HL-60 (cell line): ENCODE results near the gene ARRB2.

Source experiments
- DNase-seq, 2 experiments: peaks; one replicate each; pipeline ENCODE4 v3.0.0-alpha.2; 2010 to 2020; ENCODE audit warnings: low read depth in 1 of 2, low spot score in 1 of 2
- H3K27ac ChIP-seq: fragments of 250-450 bp; sonication (Bioruptor Pico); replicated peaks from 2 replicates; pipeline ENCODE4 v1.5.1; 2020; ENCODE audit warnings: mild to moderate bottlenecking, moderate library complexity
- H3K27me3 ChIP-seq: fragments of 250-450 bp; sonication (Bioruptor Pico); 2 replicates; pipeline ENCODE4 v1.5.1; 2021; ENCODE audit warnings: mild to moderate bottlenecking, moderate library complexity; ENCODE audit not compliant: insufficient read depth, poor library complexity, severe bottlenecking
- H3K4me3 ChIP-seq: replicated peaks from 2 replicates; pipeline ENCODE4 v1.5.1; 2011; ENCODE audit warnings: mild to moderate bottlenecking, control low read depth, low read length; ENCODE audit not compliant: insufficient read depth
- GABPA ChIP-seq: IDR thresholded peaks from 2 replicates; pipeline ENCODE4 v1.6.1; 2012; ENCODE audit warnings: low read depth
- POLR2AphosphoS5 ChIP-seq: IDR thresholded peaks from 2 replicates; pipeline ENCODE4 v1.6.1; 2012; ENCODE audit warnings: low read depth
- SPI1 ChIP-seq: IDR thresholded peaks from 2 replicates; pipeline ENCODE4 v1.6.1; 2012; ENCODE audit warnings: low read depth, mild to moderate bottlenecking, borderline replicate concordance
- TF ChIP-seq, protein P1 (sequence below): IDR thresholded peaks from 2 replicates; pipeline ENCODE4 v1.6.1; 2012; ENCODE audit warnings: low read depth; ENCODE audit not compliant: insufficient replicate concordance
- TF ChIP-seq, protein P2 (sequence below): IDR thresholded peaks from one replicate; pipeline ENCODE4 v1.5.1; 2011; ENCODE audit warnings: low read length, control low read depth, inconsistent platforms; ENCODE audit not compliant: insufficient read depth

ARRB2 gene

DNA sequence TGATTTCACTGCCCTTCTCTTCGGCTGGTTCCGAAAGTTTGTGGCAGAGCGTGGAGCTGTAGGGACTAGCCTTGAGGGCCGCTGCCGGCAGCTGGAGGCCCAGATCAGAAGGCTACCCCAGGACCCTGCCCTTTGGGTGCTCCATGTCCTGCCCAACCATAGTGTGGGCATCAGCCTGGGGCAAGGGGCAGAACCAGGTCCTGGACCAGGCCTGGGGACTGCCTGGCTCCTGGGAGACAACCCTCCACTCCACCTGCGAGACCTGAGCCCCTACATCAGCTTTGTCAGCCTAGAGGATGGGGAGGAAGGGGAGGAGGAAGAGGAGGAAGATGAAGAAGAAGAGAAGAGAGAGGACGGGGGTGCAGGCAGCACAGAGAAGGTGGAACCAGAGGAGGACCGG is 30.2 kb downstream of the ARRB2 start:
- peaks cover 10% of the 10 kb centered on the region for H3K27me3 ChIP-seq
- no peak for TF ChIP-seq POLR2AphosphoS5
- no peak for TF ChIP-seq SPI1
- TF ChIP-seq GABPA: no peak
- TF ChIP-seq, protein P1, sequence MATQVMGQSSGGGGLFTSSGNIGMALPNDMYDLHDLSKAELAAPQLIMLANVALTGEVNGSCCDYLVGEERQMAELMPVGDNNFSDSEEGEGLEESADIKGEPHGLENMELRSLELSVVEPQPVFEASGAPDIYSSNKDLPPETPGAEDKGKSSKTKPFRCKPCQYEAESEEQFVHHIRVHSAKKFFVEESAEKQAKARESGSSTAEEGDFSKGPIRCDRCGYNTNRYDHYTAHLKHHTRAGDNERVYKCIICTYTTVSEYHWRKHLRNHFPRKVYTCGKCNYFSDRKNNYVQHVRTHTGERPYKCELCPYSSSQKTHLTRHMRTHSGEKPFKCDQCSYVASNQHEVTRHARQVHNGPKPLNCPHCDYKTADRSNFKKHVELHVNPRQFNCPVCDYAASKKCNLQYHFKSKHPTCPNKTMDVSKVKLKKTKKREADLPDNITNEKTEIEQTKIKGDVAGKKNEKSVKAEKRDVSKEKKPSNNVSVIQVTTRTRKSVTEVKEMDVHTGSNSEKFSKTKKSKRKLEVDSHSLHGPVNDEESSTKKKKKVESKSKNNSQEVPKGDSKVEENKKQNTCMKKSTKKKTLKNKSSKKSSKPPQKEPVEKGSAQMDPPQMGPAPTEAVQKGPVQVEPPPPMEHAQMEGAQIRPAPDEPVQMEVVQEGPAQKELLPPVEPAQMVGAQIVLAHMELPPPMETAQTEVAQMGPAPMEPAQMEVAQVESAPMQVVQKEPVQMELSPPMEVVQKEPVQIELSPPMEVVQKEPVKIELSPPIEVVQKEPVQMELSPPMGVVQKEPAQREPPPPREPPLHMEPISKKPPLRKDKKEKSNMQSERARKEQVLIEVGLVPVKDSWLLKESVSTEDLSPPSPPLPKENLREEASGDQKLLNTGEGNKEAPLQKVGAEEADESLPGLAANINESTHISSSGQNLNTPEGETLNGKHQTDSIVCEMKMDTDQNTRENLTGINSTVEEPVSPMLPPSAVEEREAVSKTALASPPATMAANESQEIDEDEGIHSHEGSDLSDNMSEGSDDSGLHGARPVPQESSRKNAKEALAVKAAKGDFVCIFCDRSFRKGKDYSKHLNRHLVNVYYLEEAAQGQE: no peak
- TF ChIP-seq, protein P2, sequence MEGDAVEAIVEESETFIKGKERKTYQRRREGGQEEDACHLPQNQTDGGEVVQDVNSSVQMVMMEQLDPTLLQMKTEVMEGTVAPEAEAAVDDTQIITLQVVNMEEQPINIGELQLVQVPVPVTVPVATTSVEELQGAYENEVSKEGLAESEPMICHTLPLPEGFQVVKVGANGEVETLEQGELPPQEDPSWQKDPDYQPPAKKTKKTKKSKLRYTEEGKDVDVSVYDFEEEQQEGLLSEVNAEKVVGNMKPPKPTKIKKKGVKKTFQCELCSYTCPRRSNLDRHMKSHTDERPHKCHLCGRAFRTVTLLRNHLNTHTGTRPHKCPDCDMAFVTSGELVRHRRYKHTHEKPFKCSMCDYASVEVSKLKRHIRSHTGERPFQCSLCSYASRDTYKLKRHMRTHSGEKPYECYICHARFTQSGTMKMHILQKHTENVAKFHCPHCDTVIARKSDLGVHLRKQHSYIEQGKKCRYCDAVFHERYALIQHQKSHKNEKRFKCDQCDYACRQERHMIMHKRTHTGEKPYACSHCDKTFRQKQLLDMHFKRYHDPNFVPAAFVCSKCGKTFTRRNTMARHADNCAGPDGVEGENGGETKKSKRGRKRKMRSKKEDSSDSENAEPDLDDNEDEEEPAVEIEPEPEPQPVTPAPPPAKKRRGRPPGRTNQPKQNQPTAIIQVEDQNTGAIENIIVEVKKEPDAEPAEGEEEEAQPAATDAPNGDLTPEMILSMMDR: no peak
- DNase-seq: no peak
- H3K4me3 ChIP-seq: no peak overlapping the region
- no peak overlapping the region for H3K27ac ChIP-seq

DNA sequence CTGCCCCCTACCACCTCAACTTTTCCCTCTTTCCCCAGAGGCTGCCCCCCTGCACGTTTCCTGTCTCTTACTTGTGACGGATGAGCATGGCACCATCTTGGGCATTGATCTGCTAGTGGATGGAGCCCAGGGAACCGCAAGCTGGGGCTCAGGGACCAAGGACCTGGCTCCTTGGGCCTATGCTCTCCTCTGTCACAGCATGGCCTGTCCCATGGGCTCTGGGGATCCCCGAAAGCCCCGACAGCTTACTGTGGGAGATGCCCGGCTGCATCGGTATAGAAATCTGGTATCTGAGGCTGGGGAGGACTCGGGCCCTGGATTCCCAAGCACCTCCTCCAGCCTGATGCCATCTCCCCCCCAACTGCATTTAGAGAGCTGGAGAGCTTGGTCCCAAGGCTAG is 31.1 kb downstream of the ARRB2 start:
- peaks cover 10% of the 10 kb centered on the region for H3K27me3 ChIP-seq
- no peak for DNase-seq
- TF ChIP-seq GABPA: no peak
- TF ChIP-seq, protein P2: no peak
- TF ChIP-seq SPI1: no peak
- TF ChIP-seq POLR2AphosphoS5: no peak
- TF ChIP-seq, protein P1: no peak
- no peak overlapping the region for H3K4me3 ChIP-seq
- no peak overlapping the region for H3K27ac ChIP-seq

DNA sequence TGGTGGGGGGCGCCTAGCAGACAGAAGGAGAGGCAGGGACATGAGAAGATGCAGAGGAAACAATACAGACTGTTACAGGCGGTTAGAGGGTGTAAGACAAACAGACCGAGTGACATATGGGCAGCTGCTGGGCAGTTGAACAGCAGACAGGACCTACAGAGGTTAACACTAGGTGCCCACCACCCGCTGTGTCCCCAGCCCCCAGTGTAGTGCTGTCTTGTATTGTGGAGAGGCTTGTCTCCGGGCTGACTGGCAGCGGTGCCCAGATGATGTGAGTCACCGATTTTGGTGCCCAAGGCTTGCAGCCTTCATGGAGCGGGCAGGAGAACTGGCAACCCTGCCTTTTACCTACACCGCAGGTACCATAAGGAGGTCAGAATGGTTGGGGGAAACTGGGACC is 31.7 kb downstream of the ARRB2 start:
- DNase-seq: no peak
- peaks cover 10% of the 10 kb centered on the region for H3K27me3 ChIP-seq
- TF ChIP-seq SPI1 (no peak), GABPA (no peak), POLR2AphosphoS5 (no peak)
- TF ChIP-seq, protein P1: no peak
- TF ChIP-seq, protein P2: no peak
- H3K4me3 ChIP-seq: no peak overlapping the region
- H3K27ac ChIP-seq: no peak overlapping the region
